ENCODE data around the gene ATP12A.

DNA sequence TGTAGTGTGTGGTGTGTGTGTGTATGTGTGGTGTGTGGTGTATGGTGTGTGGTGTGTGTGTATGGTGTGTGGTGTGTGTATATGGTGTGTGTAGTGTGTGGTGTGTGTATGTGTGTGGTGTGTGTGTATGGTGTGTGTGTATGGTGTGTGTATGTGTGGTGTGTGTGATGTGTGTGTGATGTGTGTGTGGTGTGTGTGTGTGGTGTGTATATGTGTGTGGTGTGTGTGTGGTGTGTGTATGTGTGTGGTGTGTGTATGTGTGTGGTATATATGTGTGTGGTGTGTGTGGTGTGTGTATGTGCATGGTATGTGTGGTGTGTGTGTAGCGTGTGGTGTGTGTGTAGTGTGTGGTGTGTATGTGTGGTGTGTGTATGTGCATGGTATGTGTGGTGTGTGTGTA is 1.7 kb downstream of the ATP12A start:
- TF ChIP-seq CTCF (IDR thresholded peaks at IDR 0.05), result no peak
- TF ChIP-seq POLR2AphosphoS5 (IDR thresholded peaks at IDR 0.05), result no peak
- TF ChIP-seq POLR2A (IDR thresholded peaks at IDR 0.05; ENCODE audit: low read depth), result no peak
- no peak for TF ChIP-seq EP300 (IDR thresholded peaks at IDR 0.05)
